GM18498 (cell line): ENCODE data around the gene SUPT3H.
"Not testable (repeated sequence)": the region's sequence is repeated elsewhere in the genome, so short reads cannot be mapped to it uniquely, and the experiment has no call there.

Experiments
- ATAC-seq: cut with Tn5 transposase; IDR thresholded peaks from one replicate; pipeline ENCODE4 v1.9.1; 2021; ENCODE audit warnings: mild to moderate bottlenecking, moderate library complexity; ENCODE audit not compliant: unreplicated experiment

Gene SUPT3H

DNA sequence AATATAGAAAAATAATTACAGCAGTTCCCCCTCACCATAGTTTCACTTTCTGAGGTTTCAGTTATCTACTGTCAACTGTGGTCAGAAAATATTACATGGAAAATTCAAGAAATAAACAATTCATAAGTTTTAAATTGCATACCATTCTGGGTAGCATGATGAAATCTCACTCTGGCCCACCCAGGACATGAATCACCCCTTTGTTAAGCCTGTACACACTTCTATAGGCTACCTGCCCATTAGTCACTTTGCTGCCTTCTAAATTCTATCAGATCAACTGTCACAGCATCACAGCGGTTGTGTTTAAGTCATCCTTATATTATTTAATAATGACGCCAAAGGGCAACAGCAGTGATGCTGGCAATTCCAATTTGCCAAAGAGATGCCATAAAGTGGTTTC, 189.9 kb downstream of the SUPT3H start:
- no peak for ATAC-seq

DNA sequence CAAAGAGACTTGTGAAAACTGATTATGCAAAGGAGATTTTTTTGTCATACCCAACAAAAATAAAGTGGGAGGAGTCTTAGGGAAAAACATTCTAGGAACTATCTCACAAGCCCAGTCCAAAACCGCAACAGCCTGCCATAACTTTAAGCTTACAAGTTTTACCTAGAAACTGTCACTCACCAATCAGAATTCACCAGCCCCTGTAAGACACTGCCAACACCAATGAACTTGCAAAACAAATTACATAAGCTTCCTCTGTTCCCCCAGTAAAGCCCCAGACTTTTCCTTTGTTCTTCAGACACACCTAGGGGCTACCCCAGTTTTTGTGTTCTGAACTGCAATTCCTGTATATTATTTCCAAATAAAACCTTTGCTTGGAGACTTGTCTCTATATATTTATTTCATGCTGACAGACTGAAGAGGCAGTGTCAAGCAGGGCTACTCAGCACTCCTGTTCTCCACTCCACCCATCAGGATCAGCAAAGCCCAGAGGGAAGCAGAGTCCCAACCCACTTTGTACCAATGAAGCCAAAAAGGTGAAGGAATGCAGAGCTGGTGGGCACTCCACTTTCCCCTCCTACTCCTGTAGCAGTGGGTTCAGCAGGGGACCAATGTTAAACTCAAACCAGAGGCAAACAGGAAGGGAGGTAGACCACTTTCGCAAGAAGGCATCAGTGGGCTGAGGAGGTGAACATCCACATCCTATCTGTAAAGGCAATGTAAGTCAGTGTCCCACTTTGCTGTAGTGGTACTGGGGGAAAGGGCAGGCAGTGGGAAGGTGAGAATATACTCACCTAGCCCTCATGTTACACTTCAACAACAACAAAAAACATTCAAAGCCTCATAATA, 192.1 kb downstream of the SUPT3H start:
- ATAC-seq, result no peak

DNA sequence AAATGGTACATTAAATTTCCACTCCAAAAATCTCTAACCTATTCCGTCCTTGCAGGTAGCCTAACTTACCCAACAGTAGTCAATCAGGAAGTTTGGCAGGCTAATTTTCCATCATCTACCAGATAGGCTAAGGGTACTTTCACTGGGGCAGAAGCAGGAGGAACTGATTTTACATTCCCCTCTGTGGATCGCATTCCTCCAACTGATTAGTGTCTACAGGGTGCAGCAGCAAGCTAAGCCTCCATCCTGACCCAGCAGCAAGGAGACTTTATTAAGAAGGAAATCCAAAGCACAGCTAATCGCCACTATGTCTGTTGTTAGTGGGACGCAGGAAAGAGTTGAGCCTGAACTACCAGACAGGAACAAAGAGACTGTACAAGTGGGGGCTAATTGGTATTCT, 192.8 kb downstream of the SUPT3H start:
- no peak for ATAC-seq

DNA sequence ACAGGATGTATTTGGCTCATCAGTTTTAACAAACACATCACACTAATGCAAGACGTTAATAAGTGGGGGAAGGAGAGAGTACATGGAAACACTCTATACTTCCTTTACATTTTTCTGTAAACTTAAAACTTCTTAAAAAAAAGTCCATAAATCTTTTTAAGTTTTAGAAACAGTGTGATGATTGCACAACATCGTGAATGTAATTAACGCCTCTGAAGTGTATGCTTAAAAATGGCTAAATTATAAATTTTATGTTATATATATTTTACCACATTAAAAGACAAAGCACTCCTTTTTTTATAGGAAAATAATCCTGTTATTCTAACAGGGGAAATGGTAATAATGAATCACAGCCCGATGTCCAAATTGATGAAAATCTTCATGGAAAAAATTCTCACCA, 193.7 kb downstream of the SUPT3H start:
- no peak for ATAC-seq

DNA sequence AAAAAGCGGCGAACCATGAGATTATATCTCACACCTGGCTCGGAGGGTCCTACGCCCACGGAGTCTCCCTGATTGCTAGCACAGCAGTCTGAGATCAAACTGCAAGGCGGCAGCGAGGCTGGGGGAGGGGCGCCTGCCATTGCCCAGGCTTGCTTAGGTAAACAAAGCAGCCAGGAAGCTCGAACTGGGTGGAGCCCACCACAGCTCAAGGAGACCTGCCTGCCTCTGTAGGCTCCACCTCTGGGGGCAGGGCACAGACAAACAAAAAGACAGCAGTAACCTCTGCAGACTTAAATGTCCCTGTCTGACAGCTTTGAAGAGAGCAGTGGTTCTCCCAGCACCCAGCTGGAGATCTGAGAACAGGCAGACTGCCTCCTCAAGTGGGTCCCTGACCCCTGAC, 201.4 kb downstream of the SUPT3H start:
- ATAC-seq, result not testable (repeated sequence)

DNA sequence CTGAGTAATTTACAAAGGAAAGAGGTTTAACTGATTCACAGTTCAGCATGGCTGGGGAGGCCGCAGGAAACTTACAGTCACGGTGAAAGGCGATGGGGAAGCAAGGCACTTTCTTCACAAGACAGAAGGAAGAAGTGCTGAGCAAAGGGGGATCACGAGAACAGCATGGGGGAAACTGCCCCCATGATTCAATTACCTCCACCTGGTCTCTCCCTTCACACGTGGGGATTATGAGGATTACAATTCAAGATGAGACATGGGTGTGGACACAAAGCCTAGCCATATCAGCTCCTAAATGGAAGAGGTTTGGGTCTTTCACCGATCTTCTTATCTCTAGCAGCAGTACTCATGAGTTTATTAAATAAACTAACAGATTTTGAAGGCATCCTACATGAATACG, 202.5 kb downstream of the SUPT3H start:
- no peak for ATAC-seq

DNA sequence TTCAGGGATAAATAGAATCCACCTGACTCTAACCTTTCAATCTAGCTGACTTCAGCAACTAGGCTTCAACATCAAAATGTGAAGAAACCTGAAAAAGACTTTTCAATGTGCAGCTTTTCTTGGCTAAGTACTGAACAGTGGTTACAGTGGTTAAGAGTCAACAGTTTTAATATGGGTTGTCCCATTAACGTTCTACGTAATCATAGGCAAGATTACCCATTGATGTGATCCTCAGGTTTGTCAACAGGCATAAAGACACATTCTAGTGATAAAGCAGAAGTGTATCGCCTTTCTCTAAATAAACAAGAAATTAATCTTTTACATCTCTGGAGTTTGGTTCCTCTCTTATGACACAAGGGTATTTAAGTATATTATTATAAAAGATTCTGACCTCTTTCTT, 203.7 kb downstream of the SUPT3H start:
- ATAC-seq, result no peak

DNA sequence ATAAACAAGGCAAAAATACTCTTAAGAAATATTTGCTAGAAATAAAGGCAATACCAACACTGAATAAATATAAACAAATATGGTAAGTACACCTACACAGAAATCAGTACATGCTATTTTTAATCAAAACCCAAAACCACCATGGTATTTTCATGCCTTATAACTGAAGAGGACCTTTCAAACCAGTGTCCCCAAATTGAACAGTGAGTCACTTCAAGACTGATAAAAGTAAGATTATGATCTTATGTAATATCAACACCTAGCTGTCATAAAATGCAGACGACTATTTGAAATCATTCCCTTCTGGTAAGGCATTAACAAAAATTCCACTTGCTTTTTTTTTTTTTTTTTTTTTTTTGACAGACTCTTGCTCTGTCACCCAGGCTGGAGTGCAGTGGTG, 206.4 kb downstream of the SUPT3H start:
- ATAC-seq, result no peak

DNA sequence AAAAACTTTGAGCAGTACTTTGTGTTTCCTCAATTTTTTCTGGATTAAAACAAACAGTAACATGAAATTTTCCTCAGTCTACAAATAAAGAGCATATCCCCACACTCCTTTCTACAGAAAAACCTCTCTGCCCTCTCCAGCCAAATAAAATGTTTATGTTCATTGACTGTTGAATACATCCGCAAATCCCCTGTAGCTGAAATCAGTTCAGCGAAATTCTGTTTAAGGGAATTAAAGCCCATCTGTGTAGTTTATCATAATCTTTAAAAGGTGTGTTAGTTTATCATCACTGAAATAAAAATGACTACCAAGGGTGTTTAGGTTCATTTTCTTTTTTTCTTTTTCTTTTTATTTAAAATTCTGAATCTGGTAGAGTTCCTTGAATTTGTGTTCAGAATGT, 207.4 kb downstream of the SUPT3H start:
- no peak for ATAC-seq

DNA sequence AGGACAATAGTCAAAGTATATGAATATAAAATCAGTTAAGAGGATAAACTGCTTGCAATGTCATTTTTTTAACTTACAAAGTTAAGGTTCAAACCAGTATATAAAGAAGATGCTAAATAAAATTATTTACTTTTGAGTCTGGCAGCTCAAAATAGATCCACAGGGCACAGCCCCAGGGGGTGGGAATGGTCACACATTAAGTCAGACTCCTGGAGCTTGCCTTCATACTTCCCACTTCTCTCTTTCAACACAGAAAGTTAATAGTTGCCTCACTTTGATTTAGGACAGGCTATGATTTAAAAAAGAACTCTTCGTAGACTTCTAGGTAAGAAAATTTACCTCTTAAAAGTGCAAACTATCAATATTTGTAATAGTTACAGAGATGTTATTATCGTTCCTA, 207.9 kb downstream of the SUPT3H start:
- no peak for ATAC-seq

DNA sequence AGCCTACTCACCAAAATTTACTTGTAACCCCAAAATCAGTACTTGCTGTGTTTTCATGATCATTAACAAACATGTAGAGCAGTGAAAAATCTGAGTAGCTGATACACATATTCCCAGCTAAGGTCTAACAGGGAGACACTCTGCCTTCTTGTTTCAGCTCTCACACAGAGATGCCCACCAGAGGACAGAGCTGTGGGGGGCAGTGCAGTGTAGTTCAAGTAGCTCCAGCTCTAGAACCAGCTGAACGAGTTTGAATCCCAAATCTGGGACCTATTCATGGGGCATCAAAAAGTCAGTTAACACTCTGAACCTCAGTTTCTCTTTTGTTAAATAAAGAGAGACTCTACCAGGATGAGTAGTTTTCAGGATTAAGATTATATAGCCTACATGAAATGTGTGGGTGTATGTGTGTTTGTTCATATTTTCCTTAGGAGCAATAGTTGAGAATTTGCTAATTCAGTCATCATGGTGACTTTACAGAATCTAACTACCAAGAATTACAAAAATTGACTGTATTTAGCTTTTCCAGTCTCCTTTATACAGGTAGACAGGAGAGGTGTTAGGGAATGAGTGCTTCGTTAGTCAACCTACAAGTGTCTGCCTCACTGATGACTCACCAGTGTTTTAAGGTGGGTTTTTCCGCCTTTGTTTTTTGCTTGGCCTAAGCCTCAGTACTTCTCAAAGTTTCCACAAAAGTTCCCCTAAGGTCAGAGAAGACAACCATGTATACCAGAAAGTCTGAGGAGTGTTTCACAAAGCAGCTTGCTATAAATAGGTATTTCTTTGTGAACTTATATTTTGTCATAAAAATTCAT, 213.6 kb downstream of the SUPT3H start:
- ATAC-seq, result peak; percentile 56

DNA sequence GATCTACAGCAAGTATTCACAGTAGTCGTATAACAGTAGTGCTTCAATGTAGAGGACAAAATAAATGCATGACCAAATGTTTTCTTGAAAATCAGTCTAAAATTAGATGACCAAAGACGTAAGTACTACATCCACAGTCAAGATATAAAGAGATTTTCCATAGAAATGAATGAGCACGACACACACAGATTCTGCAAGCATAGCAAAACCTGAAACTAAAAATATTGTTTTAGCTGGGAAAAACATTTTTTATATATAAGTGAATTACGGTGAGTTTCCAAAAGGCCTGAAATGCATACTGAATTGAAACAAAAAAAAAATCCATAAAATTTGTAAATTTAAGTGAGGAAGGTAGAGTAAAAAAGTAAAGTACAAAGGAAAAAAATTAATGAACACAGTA, 217.4 kb downstream of the SUPT3H start:
- no peak for ATAC-seq

DNA sequence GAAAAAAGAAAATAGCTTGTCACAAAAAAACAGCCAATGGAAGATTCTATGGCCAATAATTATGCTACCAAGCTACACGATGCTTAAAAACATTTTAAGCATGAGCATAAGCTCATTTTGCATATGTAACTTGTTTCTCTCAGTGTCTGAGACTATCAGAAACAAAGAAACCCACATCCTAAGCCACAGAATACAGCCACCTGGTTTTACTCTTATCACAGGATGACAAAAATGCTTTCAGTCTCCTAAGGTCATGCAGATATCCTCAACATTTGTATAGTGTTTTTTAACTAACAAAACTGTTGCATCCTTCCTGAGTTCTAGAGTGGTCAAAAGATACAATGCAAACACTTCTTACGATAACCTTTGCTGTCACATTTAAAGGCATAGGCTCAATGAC, 221.7 kb downstream of the SUPT3H start:
- ATAC-seq, result peak; percentile 98

DNA sequence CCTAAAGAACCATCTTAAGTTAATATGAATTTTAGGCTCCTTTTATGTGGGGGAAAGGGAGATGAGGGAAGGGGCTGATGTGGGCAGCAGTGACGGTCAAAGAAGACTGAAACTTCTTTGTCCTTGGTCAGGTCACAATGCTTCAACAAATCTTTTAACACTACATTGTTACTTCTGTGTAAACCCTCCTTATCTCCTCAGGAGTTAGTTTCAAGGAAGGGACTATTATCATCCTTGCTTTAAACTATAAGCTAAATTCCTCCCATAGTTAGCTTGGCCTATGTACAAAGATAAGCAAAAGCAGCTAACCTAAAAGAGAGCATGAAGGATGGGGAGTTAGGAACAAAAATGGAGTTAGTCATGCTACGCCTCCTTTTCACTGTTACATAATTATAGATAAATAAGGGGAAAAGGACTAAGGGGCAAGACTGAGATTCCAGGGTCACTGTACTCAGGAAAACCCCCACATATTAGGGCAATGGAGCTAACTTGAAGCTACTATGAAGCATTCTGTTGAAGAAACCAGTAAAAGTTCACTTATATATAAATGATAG, 222.3 kb downstream of the SUPT3H start:
- no peak for ATAC-seq

DNA sequence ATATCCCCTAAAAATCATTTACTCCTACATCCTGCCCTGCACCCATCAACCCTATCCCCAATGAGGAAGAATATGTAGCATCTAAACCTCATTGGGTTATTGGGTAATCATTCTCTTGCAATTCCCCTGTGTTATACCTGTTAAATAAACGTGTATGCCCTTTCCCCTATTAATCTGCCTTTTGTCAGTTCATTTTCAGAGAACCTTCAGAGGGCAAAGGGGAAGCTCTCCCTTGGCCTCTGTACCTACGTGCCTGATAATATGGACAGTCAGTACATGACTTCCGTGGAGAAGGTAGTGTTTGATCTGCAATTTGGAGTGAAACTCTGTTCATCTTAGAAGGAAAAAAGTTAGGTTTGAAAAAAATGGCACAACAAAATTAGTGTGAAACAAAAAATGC, 223.1 kb downstream of the SUPT3H start:
- ATAC-seq, result no peak

DNA sequence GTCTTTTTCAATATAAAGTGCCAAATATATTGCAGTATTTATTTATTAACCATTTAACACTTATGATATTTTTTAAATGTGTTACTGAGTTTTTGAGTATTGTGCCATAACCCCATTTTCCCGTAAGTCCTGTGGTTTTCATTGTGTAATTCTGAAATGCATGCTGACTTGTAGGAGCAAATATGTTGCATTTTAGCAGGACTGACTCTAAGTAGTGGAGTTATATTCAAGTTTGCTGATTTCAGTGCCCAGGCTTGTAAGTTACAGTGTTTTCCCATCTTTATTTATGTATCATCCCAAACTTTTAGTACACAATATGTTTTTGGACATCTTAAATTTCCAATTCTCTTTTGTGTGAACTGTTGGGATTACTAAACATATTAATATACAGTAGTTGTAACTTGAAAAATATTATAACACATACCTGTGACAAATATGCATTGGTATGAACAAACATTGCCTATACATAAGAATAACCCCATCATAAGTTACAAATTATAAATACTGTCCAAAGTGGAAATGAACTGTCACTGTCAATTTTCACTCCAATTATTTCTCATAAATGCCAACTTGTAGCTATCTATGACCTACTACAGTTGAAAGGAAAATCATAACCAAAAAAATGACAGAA, 228.9 kb downstream of the SUPT3H start:
- ATAC-seq, result no peak

DNA sequence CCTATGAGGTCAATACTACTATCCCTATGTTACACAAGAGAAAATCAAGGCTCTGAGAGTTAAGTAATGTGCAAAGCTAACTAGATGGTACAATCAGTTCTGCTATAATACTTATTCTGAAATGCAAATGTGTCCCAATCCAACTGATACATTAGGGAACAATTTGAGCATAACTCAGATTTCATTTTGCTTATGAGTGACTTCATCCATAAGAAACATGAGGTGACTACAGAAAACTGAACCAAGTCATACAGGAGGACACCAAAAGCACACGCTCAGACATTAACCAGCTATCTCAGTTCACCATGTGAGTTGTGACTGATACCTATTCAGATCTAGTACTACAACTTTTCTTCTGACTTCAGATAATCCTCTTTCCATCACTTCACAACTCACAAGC, 229.5 kb downstream of the SUPT3H start:
- no peak for ATAC-seq

DNA sequence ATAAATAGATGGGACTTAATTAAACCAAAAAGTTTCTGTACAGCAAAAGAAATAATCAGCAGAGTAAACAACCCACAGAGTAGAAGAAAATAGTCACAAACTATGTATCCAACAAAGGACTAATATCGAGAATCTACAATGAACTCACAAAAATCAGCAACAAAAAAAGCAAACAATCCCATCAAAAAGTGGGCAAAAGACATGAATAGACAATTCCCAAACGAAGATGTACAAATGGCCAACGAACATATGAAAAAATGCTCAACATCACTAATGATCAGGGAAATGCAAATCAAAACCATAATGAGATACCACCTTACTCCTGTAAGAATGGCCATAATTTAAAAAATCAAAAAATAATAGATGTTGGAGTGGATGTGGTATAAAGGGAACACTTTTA, 232.1 kb downstream of the SUPT3H start:
- ATAC-seq, result not testable (repeated sequence)

DNA sequence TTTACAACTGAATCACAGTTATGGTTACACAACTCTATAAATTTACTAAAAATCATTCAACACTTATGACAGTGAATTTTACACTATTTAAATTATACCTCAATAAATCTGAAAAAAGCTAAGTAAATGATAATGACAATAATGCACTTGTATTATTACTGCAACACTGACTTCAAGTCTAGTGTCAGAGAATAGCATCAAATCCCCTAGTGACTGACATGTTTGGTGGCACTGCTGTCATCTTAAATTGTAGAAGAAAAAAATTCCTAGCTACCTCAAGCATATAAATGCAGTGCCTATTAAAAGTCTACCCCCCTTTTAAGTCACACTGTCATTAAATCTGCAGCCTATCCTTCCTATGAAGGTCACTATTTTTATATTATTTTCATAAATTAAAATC, 239.0 kb downstream of the SUPT3H start:
- no peak for ATAC-seq

DNA sequence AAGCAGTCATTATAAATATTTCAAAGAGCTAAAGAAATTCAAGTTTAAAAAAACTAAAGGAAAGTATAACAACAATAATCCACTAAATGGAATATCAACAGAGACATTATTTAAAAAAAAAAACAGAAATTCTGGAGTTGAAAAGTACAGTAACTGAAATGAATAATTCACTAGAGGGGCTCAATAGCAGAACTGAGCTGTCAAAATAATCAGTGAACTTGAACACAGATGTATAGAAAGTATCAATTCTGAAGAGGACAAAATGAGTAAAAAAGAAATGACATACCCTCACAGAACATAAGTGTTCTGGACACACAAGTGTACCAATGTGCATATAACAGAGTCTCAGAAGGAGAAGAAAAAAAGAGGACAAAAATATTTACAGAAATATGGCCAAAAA, 241.2 kb downstream of the SUPT3H start:
- no peak for ATAC-seq

DNA sequence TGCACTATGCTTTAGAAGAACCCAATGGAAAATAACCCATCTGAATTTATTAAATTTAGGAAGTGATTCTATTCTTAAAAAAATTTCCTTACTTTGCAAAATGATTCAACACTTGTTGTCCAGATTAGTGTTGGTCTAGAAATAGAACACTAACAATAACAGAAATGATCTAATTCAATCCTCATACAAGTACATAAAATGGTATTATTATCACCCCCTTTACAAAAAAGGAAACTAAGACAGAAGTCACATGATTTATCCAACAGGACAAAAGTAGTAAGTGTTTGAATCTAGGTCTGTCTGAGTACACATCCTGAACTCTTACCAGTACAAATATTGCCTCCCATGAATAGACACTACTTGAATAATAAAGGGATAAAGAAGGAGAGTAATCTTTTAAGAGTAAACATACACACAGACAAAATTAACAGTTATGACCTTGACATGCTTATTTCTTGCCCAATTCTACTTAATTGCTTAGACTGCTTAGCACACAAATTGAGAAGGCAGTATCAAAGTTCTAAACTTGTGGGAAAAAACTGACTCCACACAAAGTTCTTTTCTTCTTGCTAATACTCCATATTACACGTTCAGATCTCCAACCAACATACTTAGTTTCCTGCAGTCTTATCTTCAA, 245.0 kb downstream of the SUPT3H start:
- no peak for ATAC-seq
